GM12878 (cell line): ENCODE results near the gene TRIM13.

Experiments used
- CHD2 ChIP-seq: IDR thresholded peaks from 2 replicates; pipeline ENCODE4 v1.6.1; 2011; ENCODE audit warnings: low read depth, low read length, improper control_type of control experiment, borderline replicate concordance
- GABPA ChIP-seq: IDR thresholded peaks from 2 replicates; pipeline ENCODE4 v1.6.1; 2014; ENCODE audit warnings: antibody characterized with exemption, low read depth, mild to moderate bottlenecking, inconsistent platforms
- JUND ChIP-seq: IDR thresholded peaks from 2 replicates; pipeline ENCODE4 v1.6.1; 2012; ENCODE audit warnings: low read depth, mild to moderate bottlenecking, low read length, improper control_type of control experiment, moderate library complexity
- POLR2A ChIP-seq: IDR thresholded peaks from 2 replicates; pipeline ENCODE4 v1.6.1; 2011; ENCODE audit warnings: low read depth, mild to moderate bottlenecking, low read length
- SMC3 ChIP-seq: IDR thresholded peaks from 2 replicates; pipeline ENCODE4 v1.6.1; 2011; ENCODE audit warnings: low read length, improper control_type of control experiment, borderline replicate concordance
- TCF7 ChIP-seq: IDR thresholded peaks from 2 replicates; pipeline ENCODE4 v1.6.1; 2014; ENCODE audit warnings: antibody characterized with exemption, borderline replicate concordance
- TF ChIP-seq, protein P1 (sequence below), 3 experiments: IDR thresholded peaks in 2 of 3; conservative IDR thresholded peaks in 1 of 3; 2 replicates each; pipeline ENCODE4 v1.5.1; 2011; ENCODE audit warnings: low read depth in 3 of 3, low read length in 3 of 3, mild to moderate bottlenecking in 3 of 3, control low read depth in 2 of 3, moderate library complexity in 2 of 3, inconsistent platforms in 1 of 3, mixed read lengths in 1 of 3; ENCODE audit not compliant: control insufficient read depth in 2 of 3, insufficient read depth in 1 of 3; ENCODE audit errors: extremely low read depth in 1 of 3
- TF ChIP-seq, protein P2 (sequence below): fragments of 150-350 bp; IDR thresholded peaks from 2 replicates; pipeline ENCODE4 v1.6.1; 2016; ENCODE audit warnings: low read depth, low read length

DNA sequence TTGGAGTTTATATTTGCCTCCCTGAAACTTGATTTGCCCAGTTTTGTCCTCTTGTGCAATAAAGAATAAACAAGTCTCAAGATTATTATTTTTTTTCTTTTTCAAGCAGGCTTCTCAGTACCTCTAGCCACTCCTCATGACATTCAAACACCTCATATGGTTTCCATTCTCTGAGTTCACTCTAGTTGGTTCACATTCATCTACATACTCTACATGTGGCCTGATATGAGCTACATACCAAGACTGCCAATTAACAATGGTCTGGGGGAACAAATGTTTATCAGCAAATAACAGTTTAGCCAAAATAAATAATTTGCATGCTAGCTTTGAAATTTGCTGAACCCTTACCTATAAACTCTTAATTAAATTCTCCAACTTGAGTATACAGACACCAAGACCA lies 40.9 kb downstream of the TRIM13 start:
- TF ChIP-seq CHD2 (no peak), POLR2A (no peak), GABPA (no peak), SMC3 (no peak), JUND (no peak), TCF7 (no peak)
- TF ChIP-seq, protein P1, sequence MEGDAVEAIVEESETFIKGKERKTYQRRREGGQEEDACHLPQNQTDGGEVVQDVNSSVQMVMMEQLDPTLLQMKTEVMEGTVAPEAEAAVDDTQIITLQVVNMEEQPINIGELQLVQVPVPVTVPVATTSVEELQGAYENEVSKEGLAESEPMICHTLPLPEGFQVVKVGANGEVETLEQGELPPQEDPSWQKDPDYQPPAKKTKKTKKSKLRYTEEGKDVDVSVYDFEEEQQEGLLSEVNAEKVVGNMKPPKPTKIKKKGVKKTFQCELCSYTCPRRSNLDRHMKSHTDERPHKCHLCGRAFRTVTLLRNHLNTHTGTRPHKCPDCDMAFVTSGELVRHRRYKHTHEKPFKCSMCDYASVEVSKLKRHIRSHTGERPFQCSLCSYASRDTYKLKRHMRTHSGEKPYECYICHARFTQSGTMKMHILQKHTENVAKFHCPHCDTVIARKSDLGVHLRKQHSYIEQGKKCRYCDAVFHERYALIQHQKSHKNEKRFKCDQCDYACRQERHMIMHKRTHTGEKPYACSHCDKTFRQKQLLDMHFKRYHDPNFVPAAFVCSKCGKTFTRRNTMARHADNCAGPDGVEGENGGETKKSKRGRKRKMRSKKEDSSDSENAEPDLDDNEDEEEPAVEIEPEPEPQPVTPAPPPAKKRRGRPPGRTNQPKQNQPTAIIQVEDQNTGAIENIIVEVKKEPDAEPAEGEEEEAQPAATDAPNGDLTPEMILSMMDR (IDR thresholded peaks at IDR 0.05 in 2 of 3, conservative IDR thresholded peaks at IDR 0.05 in 1 of 3; ENCODE audit: control insufficient read depth in 2 of 3, extremely low read depth in 1 of 3, insufficient read depth in 1 of 3, low read depth in 3 of 3, low read length in 3 of 3), result no peak
- TF ChIP-seq, protein P2, sequence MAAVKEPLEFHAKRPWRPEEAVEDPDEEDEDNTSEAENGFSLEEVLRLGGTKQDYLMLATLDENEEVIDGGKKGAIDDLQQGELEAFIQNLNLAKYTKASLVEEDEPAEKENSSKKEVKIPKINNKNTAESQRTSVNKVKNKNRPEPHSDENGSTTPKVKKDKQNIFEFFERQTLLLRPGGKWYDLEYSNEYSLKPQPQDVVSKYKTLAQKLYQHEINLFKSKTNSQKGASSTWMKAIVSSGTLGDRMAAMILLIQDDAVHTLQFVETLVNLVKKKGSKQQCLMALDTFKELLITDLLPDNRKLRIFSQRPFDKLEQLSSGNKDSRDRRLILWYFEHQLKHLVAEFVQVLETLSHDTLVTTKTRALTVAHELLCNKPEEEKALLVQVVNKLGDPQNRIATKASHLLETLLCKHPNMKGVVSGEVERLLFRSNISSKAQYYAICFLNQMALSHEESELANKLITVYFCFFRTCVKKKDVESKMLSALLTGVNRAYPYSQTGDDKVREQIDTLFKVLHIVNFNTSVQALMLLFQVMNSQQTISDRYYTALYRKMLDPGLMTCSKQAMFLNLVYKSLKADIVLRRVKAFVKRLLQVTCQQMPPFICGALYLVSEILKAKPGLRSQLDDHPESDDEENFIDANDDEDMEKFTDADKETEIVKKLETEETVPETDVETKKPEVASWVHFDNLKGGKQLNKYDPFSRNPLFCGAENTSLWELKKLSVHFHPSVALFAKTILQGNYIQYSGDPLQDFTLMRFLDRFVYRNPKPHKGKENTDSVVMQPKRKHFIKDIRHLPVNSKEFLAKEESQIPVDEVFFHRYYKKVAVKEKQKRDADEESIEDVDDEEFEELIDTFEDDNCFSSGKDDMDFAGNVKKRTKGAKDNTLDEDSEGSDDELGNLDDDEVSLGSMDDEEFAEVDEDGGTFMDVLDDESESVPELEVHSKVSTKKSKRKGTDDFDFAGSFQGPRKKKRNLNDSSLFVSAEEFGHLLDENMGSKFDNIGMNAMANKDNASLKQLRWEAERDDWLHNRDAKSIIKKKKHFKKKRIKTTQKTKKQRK, result no peak
